GM23248 (cell line): Measurements from ENCODE around the gene ENG. TPM values are rescaled to one million over a fixed set of nuclear protein-coding genes. Genes with fewer than 3 reads are reported as not detected.

Source experiments
- DNase-seq: peaks from one replicate; pipeline ENCODE4 v3.0.0-alpha.2; 2015
- H2AFZ ChIP-seq: fragments of 200-600 bp; sonication (generic); 2 replicates; pipeline ENCODE4 v1.6.1; 2016; ENCODE audit warnings: antibody characterized with exemption
- H3F3A ChIP-seq: fragments of 200-600 bp; sonication (generic); 2 replicates; pipeline ENCODE4 v1.6.1; 2016; ENCODE audit warnings: mild to moderate bottlenecking, antibody characterized with exemption, mixed run types; ENCODE audit not compliant: insufficient read depth
- H3K27ac ChIP-seq: fragments of 200-600 bp; sonication (generic); 2 replicates; pipeline ENCODE4 v1.5.1; 2016; ENCODE audit warnings: mild to moderate bottlenecking
- H3K27me3 ChIP-seq: fragments of 200-600 bp; sonication (generic); replicated peaks from 2 replicates; pipeline ENCODE4 v1.6.1; 2016; ENCODE audit warnings: mild to moderate bottlenecking; ENCODE audit not compliant: insufficient read depth
- H3K36me3 ChIP-seq: fragments of 200-600 bp; sonication (generic); 2 replicates; pipeline ENCODE4 v1.6.1; 2016; ENCODE audit warnings: low read depth, mild to moderate bottlenecking
- H3K4me1 ChIP-seq: fragments of 200-600 bp; sonication (generic); 2 replicates; pipeline ENCODE4 v1.6.1; 2016; ENCODE audit warnings: mild to moderate bottlenecking; ENCODE audit not compliant: insufficient read depth
- H3K4me2 ChIP-seq: fragments of 200-600 bp; sonication (generic); one replicate; pipeline ENCODE4 v1.6.1; 2016; ENCODE audit warnings: mild to moderate bottlenecking; ENCODE audit not compliant: unreplicated experiment
- H3K4me3 ChIP-seq: fragments of 200-600 bp; sonication (generic); 2 replicates; pipeline ENCODE4 v1.5.1; 2016; ENCODE audit warnings: mild to moderate bottlenecking
- H3K79me2 ChIP-seq: fragments of 200-600 bp; sonication (generic); 2 replicates; pipeline ENCODE4 v1.6.1; 2016; ENCODE audit warnings: mild to moderate bottlenecking; ENCODE audit not compliant: insufficient read depth
- H3K9ac ChIP-seq: fragments of 200-600 bp; sonication (generic); 2 replicates; pipeline ENCODE4 v1.6.1; 2016; ENCODE audit warnings: mild to moderate bottlenecking
- H3K9me2 ChIP-seq: fragments of 200-600 bp; sonication (generic); 2 replicates; pipeline ENCODE4 v1.6.1; 2016; ENCODE audit warnings: mixed run types, mild to moderate bottlenecking, moderate library complexity; ENCODE audit not compliant: insufficient read depth
- H3K9me3 ChIP-seq: fragments of 200-600 bp; sonication (generic); one replicate; pipeline ENCODE4 v1.6.1; 2017; ENCODE audit warnings: low read depth
- H4K20me1 ChIP-seq: fragments of 200-600 bp; sonication (generic); 2 replicates; pipeline ENCODE4 v1.6.0; 2016; ENCODE audit not compliant: insufficient read depth
- EZH2 ChIP-seq: fragments of 200-600 bp; sonication (generic); IDR thresholded peaks from 2 replicates; pipeline ENCODE4 v1.6.1; 2018; ENCODE audit warnings: antibody characterized with exemption, mild to moderate bottlenecking; ENCODE audit not compliant: insufficient read depth, poor library complexity, severe bottlenecking
- EZH2phosphoT487 ChIP-seq: fragments of 200-600 bp; sonication (generic); IDR thresholded peaks from 2 replicates; pipeline ENCODE4 v1.6.1; 2018; ENCODE audit warnings: antibody characterized with exemption, moderate library complexity, mild to moderate bottlenecking, low read depth; ENCODE audit not compliant: insufficient read depth
- WGBS, 2 experiments: methylation state at CpG; one replicate each; pipeline ENCODE4 v1.1.6; 2015 to 2017; ENCODE audit warnings: low lambda C conversion rate in 2 of 2, low coverage in 1 of 2; ENCODE audit errors: missing lambda C conversion rate in 2 of 2; 5-methylcytosine and 5-hydroxymethylcytosine counted together
- in situ Hi-C: fragments of 300-500 bp; cut with MboI; formaldehyde crosslinking; loops from 2 replicates; pipeline ENCODE4 v1.15.0; 2020
- polyA plus RNA-seq: library from polyadenylated mRNA; unstranded; fragments of >200 nt; fragmentation: Nextera tagmentation; extraction: Ambion mirVana; gene quantifications from 2 replicates; pipeline ENCODE4 v1.2.1, GENCODE V29; 2016
- total RNA-seq: library from RNA; depleted of rRNA; stranded (reverse); fragments of >200 nt; shearing (Covaris generic); gene quantifications from 2 replicates; pipeline ENCODE4 v1.2.3, GENCODE V29; 2014

ENG gene
- total and polyA plus RNA-seq, 2 experiments from 2014 or later: 54.5 to 226 TPM

- no peak overlapping the region for H3K4me3 ChIP-seq
- H3K27me3 ChIP-seq: no peaks in the 10 kb centered on the region
- TF ChIP-seq EZH2phosphoT487 (no peak), EZH2 (no peak)
- no peak overlapping the region for H3K9ac ChIP-seq
- H4K20me1 ChIP-seq: no peaks in the 10 kb centered on the region
- H3K4me1 ChIP-seq: peaks cover 20% of the 10 kb centered on the region
- H2AFZ ChIP-seq: no peak overlapping the region
- no peak overlapping the region for H3K4me2 ChIP-seq
- 71 to 84% methylated on average over 7 to 8 of the region's 8 CpGs for WGBS, 2 experiments
- H3K9me2 ChIP-seq: no peaks in the 10 kb centered on the region
- no peak for DNase-seq
- no peaks in the 10 kb centered on the region; the same call in none of the 2 replicates for H3K36me3 ChIP-seq
- H3K79me2 ChIP-seq: peaks cover 13% of the 10 kb centered on the region; the same call in 1 of the 2 replicates
- in situ Hi-C loops: no loop called here
- H3K27ac ChIP-seq: no peak overlapping the region
- H3K9me3 ChIP-seq: no peaks in the 10 kb centered on the region
- 0 out of 2 replicates have a peak, but pooled peaks cover 15% of the 10 kb centered on the region for H3F3A ChIP-seq
Observed at GRCh38 chr9:127880143-127880542, 25.7 kb upstream of the ENG start.

GRCh38 chr9:127878652-127879390 lies 24.4 kb upstream of the ENG start:
- Histone ChIP-seq H3K9me3 (no peaks in the 10 kb centered on the region), H3K27me3 (no peaks in the 10 kb centered on the region), H4K20me1 (no peaks in the 10 kb centered on the region), H3K4me2 (no peak overlapping the region), H3K4me3 (no peak overlapping the region), H2AFZ (no peak overlapping the region), H3K4me1 (peaks cover 33% of the 10 kb centered on the region), H3K79me2 (peaks cover 13% of the 10 kb centered on the region; the same call in 1 of the 2 replicates), H3K9ac (no peak overlapping the region), H3K27ac (no peak overlapping the region), H3F3A (0 out of 2 replicates have a peak, but pooled peaks cover 15% of the 10 kb centered on the region), H3K36me3 (no peaks in the 10 kb centered on the region; the same call in 1 of the 2 replicates), H3K9me2 (no peaks in the 10 kb centered on the region)
- TF ChIP-seq EZH2 (no peak), EZH2phosphoT487 (no peak)
- DNase-seq: no peak
- 52 to 58% methylated on average over 8 of the region's 8 CpGs for WGBS, 2 experiments
- in situ Hi-C loops: no loop called here

- Histone ChIP-seq H3K27me3 (no peaks in the 10 kb centered on the region), H3K79me2 (peaks cover 13% of the 10 kb centered on the region; the same call in 1 of the 2 replicates), H3K4me2 (peak overlapping the region; percentile 86), H3K27ac (no peak overlapping the region), H3K4me1 (peaks cover 34% of the 10 kb centered on the region), H3K9me2 (no peaks in the 10 kb centered on the region), H3K36me3 (no peaks in the 10 kb centered on the region; the same call in 1 of the 2 replicates), H4K20me1 (no peaks in the 10 kb centered on the region), H2AFZ (peak overlapping the region; percentile 80), H3K9ac (peak overlapping the region; percentile 73), H3K4me3 (peak overlapping the region; percentile 72), H3K9me3 (no peaks in the 10 kb centered on the region), H3F3A (0 out of 2 replicates have a peak, but pooled peaks cover 15% of the 10 kb centered on the region)
- TF ChIP-seq EZH2: no peak
- no peak for TF ChIP-seq EZH2phosphoT487
- WGBS, 2 experiments: 22 to 29% methylated on average over 17 to 18 of the region's 18 CpGs
- in situ Hi-C loops: no loop called here
- no peak for DNase-seq
Observed at GRCh38 chr9:127878001-127878651, 23.7 kb upstream of the ENG start.

DNA sequence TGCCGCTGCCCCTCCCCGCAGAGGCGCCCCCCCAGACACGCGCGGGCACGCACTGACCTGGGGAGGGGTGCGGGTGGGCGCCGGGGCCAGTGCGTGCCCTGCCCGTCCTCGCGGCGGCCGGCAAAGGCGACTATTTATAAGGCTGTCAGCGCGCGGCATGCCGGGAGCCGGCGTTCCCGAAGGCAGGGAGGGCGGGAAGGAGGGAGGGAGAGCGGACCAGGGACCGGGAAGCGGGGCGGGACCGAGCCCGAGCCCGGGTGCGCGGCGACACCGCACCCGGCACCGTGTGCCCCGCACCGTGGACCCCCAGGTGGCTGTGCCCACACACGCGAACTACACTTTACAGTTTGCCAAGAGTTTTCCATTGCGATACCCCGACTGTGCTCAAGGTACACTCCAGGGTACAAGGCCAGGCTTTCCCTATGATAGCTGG lies 23.1 kb upstream of the ENG start, which contains the start of gene AK1:
Gene AK1 (minus strand): TSS at position 110 of the 433 bp plus-strand sequence. CDS start 3,058 bp downstream, outside the sequence.
- Histone ChIP-seq H3F3A (0 out of 2 replicates have a peak, but pooled peaks cover 15% of the 10 kb centered on the region), H3K4me1 (peaks cover 34% of the 10 kb centered on the region), H3K36me3 (no peaks in the 10 kb centered on the region; the same call in 1 of the 2 replicates), H3K4me3 (peak within 1 kb of the TSS; percentile 72), H3K9ac (peak within 1 kb of the TSS; percentile 73), H3K27me3 (no peaks in the 10 kb centered on the region), H3K9me3 (no peaks in the 10 kb centered on the region), H3K9me2 (no peaks in the 10 kb centered on the region), H3K27ac (peak within 1 kb of the TSS; percentile 19), H3K4me2 (peak within 1 kb of the TSS; percentile 86), H4K20me1 (no peaks in the 10 kb centered on the region), H3K79me2 (peaks cover 13% of the 10 kb centered on the region; the same call in 1 of the 2 replicates), H2AFZ (peak within 1 kb of the TSS; percentile 80)
- in situ Hi-C loops: no loop called here
- no peak for TF ChIP-seq EZH2
- 0 to 2% methylated on average over 4 to 42 of the region's 44 CpGs for WGBS, 2 experiments
- peak; percentile 86 for DNase-seq
